Neuronal stem cell (in vitro differentiated cells): Measurements from ENCODE around the gene APCDD1.
"Not testable (repeated sequence)": the region's sequence is repeated elsewhere in the genome, so short reads cannot be mapped to it uniquely, and the experiment has no call there.

Experiments used
- DNase-seq: peaks from one replicate; pipeline ENCODE4 v3.0.0-alpha.2; 2013; ENCODE audit warnings: low spot score
- H2AFZ ChIP-seq: one replicate; pipeline ENCODE4 v1.6.1; 2013; ENCODE audit warnings: mild to moderate bottlenecking, low read length, inconsistent platforms
- H2AK5ac ChIP-seq: 2 replicates; pipeline ENCODE4 v1.6.1; 2013; ENCODE audit warnings: low read depth, mild to moderate bottlenecking, inconsistent platforms, low read length, moderate library complexity, mixed read lengths
- H2BK120ac ChIP-seq: 2 replicates; pipeline ENCODE4 v1.6.1; 2013; ENCODE audit warnings: low read depth, mild to moderate bottlenecking, inconsistent platforms, low read length, moderate library complexity, mixed read lengths
- H2BK12ac ChIP-seq: one replicate; pipeline ENCODE4 v1.6.1; 2013; ENCODE audit warnings: low read length, inconsistent platforms
- H2BK15ac ChIP-seq: 2 replicates; pipeline ENCODE4 v1.6.1; 2013; ENCODE audit warnings: mild to moderate bottlenecking, low read length, inconsistent platforms, mixed read lengths
- H2BK5ac ChIP-seq: one replicate; pipeline ENCODE4 v1.6.1; 2013; ENCODE audit warnings: inconsistent platforms, mild to moderate bottlenecking, low read length, moderate library complexity
- H3K14ac ChIP-seq: one replicate; pipeline ENCODE4 v1.6.1; 2013; ENCODE audit warnings: low read length, inconsistent platforms
- H3K18ac ChIP-seq: 2 replicates; pipeline ENCODE4 v1.6.1; 2013; ENCODE audit warnings: low read length, inconsistent platforms
- H3K23ac ChIP-seq: 2 replicates; pipeline ENCODE4 v1.6.1; 2013; ENCODE audit warnings: low read depth, mild to moderate bottlenecking, mixed read lengths, low read length, inconsistent platforms; ENCODE audit not compliant: poor library complexity
- H3K27ac ChIP-seq: replicated peaks from 3 replicates; pipeline ENCODE4 v1.5.1; 2013; ENCODE audit warnings: low read length, inconsistent platforms
- H3K27me3 ChIP-seq, 3 experiments: 2 replicates each; pipeline ENCODE4 v1.6.1; 2013; ENCODE audit warnings: low read length in 3 of 3, mild to moderate bottlenecking in 2 of 3, inconsistent platforms in 1 of 3, low read depth in 1 of 3, mixed read lengths in 1 of 3, moderate library complexity in 1 of 3; ENCODE audit not compliant: control insufficient read depth in 3 of 3, insufficient read depth in 3 of 3
- H3K36me3 ChIP-seq, 2 donors: replicated peaks in 1 of 2; 2 replicates each; pipeline ENCODE4 v1.6.1; 2013; ENCODE audit warnings: low read length in 2 of 2; ENCODE audit not compliant: control insufficient read depth in 2 of 2, insufficient read depth in 2 of 2
- H3K4ac ChIP-seq: 2 replicates; pipeline ENCODE4 v1.6.1; 2013; ENCODE audit warnings: inconsistent platforms, mild to moderate bottlenecking, low read length, moderate library complexity
- H3K4me1 ChIP-seq, 2 donors: 1 replicate in 1 of 2; 2 replicates in 1 of 2; pipeline ENCODE4 v1.6.1; 2013; ENCODE audit warnings: low read length in 2 of 2, low read depth in 1 of 2; ENCODE audit not compliant: control insufficient read depth in 2 of 2, insufficient read depth in 1 of 2
- H3K4me2 ChIP-seq: one replicate; pipeline ENCODE4 v1.6.1; 2013; ENCODE audit warnings: mild to moderate bottlenecking, low read length, inconsistent platforms; ENCODE audit not compliant: insufficient read depth, poor library complexity, severe bottlenecking
- H3K4me3 ChIP-seq, 2 donors: 2 replicates each; pipeline ENCODE4 v1.5.1; 2013; ENCODE audit warnings: low read length in 2 of 2, mild to moderate bottlenecking in 2 of 2, inconsistent platforms in 1 of 2, moderate library complexity in 1 of 2
- H3K79me1 ChIP-seq: one replicate; pipeline ENCODE4 v1.6.1; 2013; ENCODE audit warnings: low read depth, mild to moderate bottlenecking, inconsistent platforms, low read length, moderate library complexity
- H3K9ac ChIP-seq: one replicate; pipeline ENCODE4 v1.6.1; 2013; ENCODE audit warnings: mild to moderate bottlenecking, low read depth, low read length, inconsistent platforms; ENCODE audit not compliant: poor library complexity
- H3K9me3 ChIP-seq, 2 donors: replicated peaks in 1 of 2; 2 replicates each; pipeline versions ENCODE3 to v1.6.1; 2013; ENCODE audit warnings: low read length in 2 of 2, mild to moderate bottlenecking in 2 of 2, inconsistent platforms in 1 of 2, low read depth in 1 of 2, mixed read lengths in 1 of 2, moderate library complexity in 1 of 2; ENCODE audit not compliant: control insufficient read depth in 2 of 2, insufficient read depth in 1 of 2
- H4K8ac ChIP-seq: one replicate; pipeline ENCODE4 v1.6.1; 2013; ENCODE audit warnings: low read depth, mild to moderate bottlenecking, inconsistent platforms, low read length, moderate library complexity
- H4K91ac ChIP-seq: one replicate; pipeline ENCODE4 v1.6.1; 2013; ENCODE audit warnings: low read length, low read depth, mild to moderate bottlenecking, inconsistent platforms; ENCODE audit not compliant: poor library complexity
- WGBS, 2 donors: extraction: QIAGEN DNeasy Blood & Tissue Kit; methylation state at CpG; one replicate each; pipeline ENCODE4 v1.1.7; 2013; ENCODE audit warnings: missing lambda C conversion rate in 2 of 2, mixed read lengths in 1 of 2; ENCODE audit not compliant: insufficient read length in 2 of 2, insufficient replicate concordance in 1 of 2; ENCODE audit errors: extremely low coverage in 2 of 2; 5-methylcytosine and 5-hydroxymethylcytosine counted together

APCDD1 gene

DNA sequence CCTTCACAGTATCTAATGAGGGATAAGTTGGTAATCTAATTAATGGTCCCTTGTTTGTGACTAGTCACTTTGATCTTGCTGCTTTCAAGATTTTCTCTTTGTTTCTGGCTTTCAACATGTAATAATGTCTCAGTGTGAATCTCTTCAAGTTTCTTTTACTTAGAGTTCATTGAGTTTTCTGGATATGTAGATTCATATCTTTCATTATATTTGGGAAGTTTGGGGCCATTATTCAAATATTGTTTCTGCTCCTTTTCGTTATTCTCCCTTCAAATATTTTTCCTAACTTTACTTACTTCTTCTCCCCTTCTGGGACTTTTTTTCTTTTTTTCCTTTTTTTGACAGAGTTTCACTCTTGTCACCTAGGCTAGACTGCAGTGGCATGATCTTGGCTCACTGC, 50.3 kb downstream of the APCDD1 start:
- H3K79me1 ChIP-seq = no peaks in the 10 kb centered on the region
- H3K4me1 ChIP-seq = no peaks in the 10 kb centered on the region
- no peaks in the 10 kb centered on the region for H3K36me3 ChIP-seq
- H3K14ac ChIP-seq = no peak overlapping the region
- H2BK120ac ChIP-seq = no peak overlapping the region
- H3K4me3 ChIP-seq = no peak overlapping the region
- H3K9me3 ChIP-seq = peaks cover 5 to 14% of the 10 kb centered on the region in 2 donors
- no peak overlapping the region for H2AK5ac ChIP-seq
- no peak overlapping the region for H3K4ac ChIP-seq
- H3K4me2 ChIP-seq = no peak overlapping the region
- H4K8ac ChIP-seq = no peak overlapping the region
- no peak overlapping the region for H2BK12ac ChIP-seq
- H3K18ac ChIP-seq = no peak overlapping the region
- no peak overlapping the region for H3K23ac ChIP-seq
- no peak overlapping the region for H3K9ac ChIP-seq
- no peak overlapping the region for H2BK15ac ChIP-seq
- H4K91ac ChIP-seq = no peak overlapping the region
- H2BK5ac ChIP-seq = no peak overlapping the region
- no peak overlapping the region for H2AFZ ChIP-seq
- no peaks in the 10 kb centered on the region for H3K27me3 ChIP-seq
- no peak overlapping the region for H3K27ac ChIP-seq
- DNase-seq = no peak
- no CpG with 5 or more reads among the region's 1 CpG for WGBS, 2 donors

DNA sequence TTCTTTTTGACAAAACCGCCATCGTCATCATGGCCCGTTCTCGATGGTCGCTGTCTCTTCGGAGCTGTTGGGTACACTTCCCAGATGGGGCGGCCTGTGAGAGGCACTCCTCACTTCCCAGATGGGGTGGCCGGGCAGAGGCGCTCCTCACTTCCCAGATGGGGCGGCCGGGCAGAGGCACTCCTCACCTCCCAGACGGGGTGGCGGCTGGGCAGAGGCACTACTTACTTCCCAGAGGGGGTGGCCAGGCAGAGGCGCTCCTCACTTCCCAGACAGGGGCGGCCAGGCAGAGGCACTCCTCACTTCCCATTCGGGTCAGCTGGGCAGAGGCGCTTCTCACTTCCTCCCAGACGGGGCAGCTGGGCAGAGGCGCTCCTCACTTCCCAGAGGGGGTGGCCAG, 51.5 kb downstream of the APCDD1 start:
- H2BK5ac ChIP-seq, H2AFZ ChIP-seq, H3K4me1 ChIP-seq, H3K14ac ChIP-seq, H3K27ac ChIP-seq, H3K79me1 ChIP-seq, H2BK120ac ChIP-seq, H3K36me3 ChIP-seq, H2BK12ac ChIP-seq, H3K4ac ChIP-seq, H2AK5ac ChIP-seq, H3K27me3 ChIP-seq, H3K9ac ChIP-seq, H2BK15ac ChIP-seq, H4K91ac ChIP-seq, H3K4me3 ChIP-seq, DNase-seq, H4K8ac ChIP-seq, H3K23ac ChIP-seq, H3K4me2 ChIP-seq, H3K18ac ChIP-seq: not testable (repeated sequence)
- no CpG with 5 or more reads among the region's 19 CpGs for WGBS, 2 donors
- H3K9me3 ChIP-seq = peaks cover 5 to 14% of the 10 kb centered on the region in 2 donors

DNA sequence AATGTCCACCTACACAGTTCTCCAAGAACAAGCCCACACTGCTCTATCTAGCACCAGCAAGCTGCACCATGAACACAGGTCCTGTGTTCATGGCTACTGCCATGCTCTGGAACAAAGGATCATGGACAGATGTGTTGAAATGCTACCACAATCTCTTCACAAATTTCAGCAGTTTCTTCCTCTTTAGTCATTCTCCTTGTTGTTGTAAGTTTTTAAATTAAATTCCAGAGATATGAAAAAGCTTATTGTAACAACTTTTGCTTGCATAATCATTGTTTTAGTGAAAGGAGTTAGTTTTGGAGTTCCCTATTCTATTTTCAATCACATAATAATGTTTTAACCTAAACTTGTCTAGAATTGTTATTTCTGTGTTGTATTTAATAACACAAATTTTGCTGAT, 54.2 kb downstream of the APCDD1 start:
- no peak overlapping the region for H2BK120ac ChIP-seq
- no peaks in the 10 kb centered on the region for H3K79me1 ChIP-seq
- no peaks in the 10 kb centered on the region for H3K36me3 ChIP-seq
- H4K8ac ChIP-seq = no peak overlapping the region
- peaks cover 5 to 14% of the 10 kb centered on the region in 2 donors for H3K9me3 ChIP-seq
- no peak overlapping the region for H2BK15ac ChIP-seq
- no peak overlapping the region for H3K4me3 ChIP-seq
- no peak overlapping the region for H3K4ac ChIP-seq
- no peaks in the 10 kb centered on the region for H3K4me1 ChIP-seq
- H3K9ac ChIP-seq = no peak overlapping the region
- H2AK5ac ChIP-seq = no peak overlapping the region
- no peak overlapping the region for H3K23ac ChIP-seq
- H4K91ac ChIP-seq = no peak overlapping the region
- H2BK12ac ChIP-seq = no peak overlapping the region
- H3K27me3 ChIP-seq = no peaks in the 10 kb centered on the region
- no peak overlapping the region for H3K27ac ChIP-seq
- H3K4me2 ChIP-seq = no peak overlapping the region
- no peak overlapping the region for H3K14ac ChIP-seq
- no peak overlapping the region for H2AFZ ChIP-seq
- no peak overlapping the region for H3K18ac ChIP-seq
- no peak overlapping the region for H2BK5ac ChIP-seq
- DNase-seq = no peak

DNA sequence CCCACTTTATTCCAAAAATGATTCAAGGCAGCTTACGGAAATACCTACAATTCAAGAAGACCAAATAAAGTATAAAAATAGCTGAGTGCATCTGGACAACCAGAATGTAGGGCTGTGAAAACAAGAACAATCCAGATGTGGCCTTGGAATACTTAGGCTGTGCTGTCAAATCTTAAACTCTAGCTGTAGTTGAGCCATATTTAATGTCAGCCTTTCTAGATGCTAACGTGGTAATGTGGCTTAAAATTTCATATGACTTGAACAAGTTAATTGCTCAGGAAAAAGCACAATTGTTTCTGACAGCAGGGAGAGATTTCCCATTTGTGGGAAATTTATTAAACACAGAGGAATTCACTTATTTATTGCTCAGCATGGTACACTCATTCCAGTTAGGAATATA, 56.8 kb downstream of the APCDD1 start:
- no peak overlapping the region for H3K27ac ChIP-seq
- no peak overlapping the region for H2BK15ac ChIP-seq
- H2AFZ ChIP-seq = no peak overlapping the region
- H3K4ac ChIP-seq = no peak overlapping the region
- H2BK5ac ChIP-seq = no peak overlapping the region
- no peaks in the 10 kb centered on the region for H3K27me3 ChIP-seq
- H2BK12ac ChIP-seq = no peak overlapping the region
- no peak overlapping the region for H4K8ac ChIP-seq
- no peak overlapping the region for H3K18ac ChIP-seq
- no peaks in the 10 kb centered on the region for H3K79me1 ChIP-seq
- H2BK120ac ChIP-seq = no peak overlapping the region
- H3K4me1 ChIP-seq = no peaks in the 10 kb centered on the region
- no peak overlapping the region for H3K23ac ChIP-seq
- no peak overlapping the region for H3K4me3 ChIP-seq
- H2AK5ac ChIP-seq = no peak overlapping the region
- no peak overlapping the region for H3K9ac ChIP-seq
- no CpG with 5 or more reads among the region's 2 CpGs for WGBS, 2 donors
- H3K9me3 ChIP-seq = peaks cover 5 to 9% of the 10 kb centered on the region in 2 donors
- no peak overlapping the region for H4K91ac ChIP-seq
- H3K14ac ChIP-seq = no peak overlapping the region
- H3K4me2 ChIP-seq = no peak overlapping the region
- DNase-seq = no peak
- H3K36me3 ChIP-seq = no peaks in the 10 kb centered on the region
